ENCODE data around the gene TRIM54. TPM values are rescaled to one million over a fixed set of nuclear protein-coding genes. Genes with fewer than 3 reads are reported as not detected.

Gene TRIM54
- total RNA-seq, 1 donor = not detected

DNA sequence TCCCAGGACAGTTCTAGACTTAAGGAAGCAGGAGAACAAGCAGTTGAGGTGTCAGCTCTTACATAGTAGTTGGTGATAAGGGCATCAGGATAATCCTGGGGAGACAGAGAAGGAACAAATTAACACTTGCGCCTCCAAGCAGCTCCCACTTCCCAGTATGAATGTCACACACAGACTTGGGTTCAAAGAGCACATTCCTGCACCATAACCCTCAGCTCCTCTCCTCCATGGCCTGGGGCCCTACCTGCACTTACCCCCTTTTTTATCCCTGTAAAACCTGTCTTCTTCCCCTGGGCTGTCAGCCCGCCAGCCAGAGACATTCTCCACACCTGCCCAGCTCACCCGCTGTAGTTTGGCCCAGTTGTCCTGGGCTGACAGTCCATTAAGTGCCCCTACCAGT is 29.9 kb downstream of the TRIM54 start:
- H2AFZ ChIP-seq (ENCODE audit: low read length) = no peak overlapping the region
- H3K4me3 ChIP-seq (ENCODE audit: insufficient read depth, low read length) = no peak overlapping the region
- H3K27ac ChIP-seq (ENCODE audit: low read depth, low read length) = no peak overlapping the region
- peaks cover 55% of the 10 kb centered on the region for H4K20me1 ChIP-seq (ENCODE audit: insufficient read depth, low read length)
- no peaks in the 10 kb centered on the region for H3K9me3 ChIP-seq (ENCODE audit: low read depth, low read length)
- no peak overlapping the region for H3K4me2 ChIP-seq (ENCODE audit: insufficient read depth, low read length)
- peaks cover 30% of the 10 kb centered on the region for H3K36me3 ChIP-seq (ENCODE audit: insufficient read depth, low read length)
- peak; percentile 53 for DNase-seq (ENCODE audit: insufficient read length, low spot score, missing footprints)
- no peaks in the 10 kb centered on the region for H3K79me2 ChIP-seq (ENCODE audit: insufficient read depth, low read length)
- H3K4me1 ChIP-seq (ENCODE audit: insufficient read depth, low read length) = no peaks in the 10 kb centered on the region
- TF ChIP-seq, protein P1, sequence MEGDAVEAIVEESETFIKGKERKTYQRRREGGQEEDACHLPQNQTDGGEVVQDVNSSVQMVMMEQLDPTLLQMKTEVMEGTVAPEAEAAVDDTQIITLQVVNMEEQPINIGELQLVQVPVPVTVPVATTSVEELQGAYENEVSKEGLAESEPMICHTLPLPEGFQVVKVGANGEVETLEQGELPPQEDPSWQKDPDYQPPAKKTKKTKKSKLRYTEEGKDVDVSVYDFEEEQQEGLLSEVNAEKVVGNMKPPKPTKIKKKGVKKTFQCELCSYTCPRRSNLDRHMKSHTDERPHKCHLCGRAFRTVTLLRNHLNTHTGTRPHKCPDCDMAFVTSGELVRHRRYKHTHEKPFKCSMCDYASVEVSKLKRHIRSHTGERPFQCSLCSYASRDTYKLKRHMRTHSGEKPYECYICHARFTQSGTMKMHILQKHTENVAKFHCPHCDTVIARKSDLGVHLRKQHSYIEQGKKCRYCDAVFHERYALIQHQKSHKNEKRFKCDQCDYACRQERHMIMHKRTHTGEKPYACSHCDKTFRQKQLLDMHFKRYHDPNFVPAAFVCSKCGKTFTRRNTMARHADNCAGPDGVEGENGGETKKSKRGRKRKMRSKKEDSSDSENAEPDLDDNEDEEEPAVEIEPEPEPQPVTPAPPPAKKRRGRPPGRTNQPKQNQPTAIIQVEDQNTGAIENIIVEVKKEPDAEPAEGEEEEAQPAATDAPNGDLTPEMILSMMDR (IDR thresholded peaks at IDR 0.05; ENCODE audit: extremely low read depth, low read depth, low read length) = no peak
- H3K27me3 ChIP-seq (ENCODE audit: insufficient read depth, low read length) = peaks cover 21% of the 10 kb centered on the region

DNA sequence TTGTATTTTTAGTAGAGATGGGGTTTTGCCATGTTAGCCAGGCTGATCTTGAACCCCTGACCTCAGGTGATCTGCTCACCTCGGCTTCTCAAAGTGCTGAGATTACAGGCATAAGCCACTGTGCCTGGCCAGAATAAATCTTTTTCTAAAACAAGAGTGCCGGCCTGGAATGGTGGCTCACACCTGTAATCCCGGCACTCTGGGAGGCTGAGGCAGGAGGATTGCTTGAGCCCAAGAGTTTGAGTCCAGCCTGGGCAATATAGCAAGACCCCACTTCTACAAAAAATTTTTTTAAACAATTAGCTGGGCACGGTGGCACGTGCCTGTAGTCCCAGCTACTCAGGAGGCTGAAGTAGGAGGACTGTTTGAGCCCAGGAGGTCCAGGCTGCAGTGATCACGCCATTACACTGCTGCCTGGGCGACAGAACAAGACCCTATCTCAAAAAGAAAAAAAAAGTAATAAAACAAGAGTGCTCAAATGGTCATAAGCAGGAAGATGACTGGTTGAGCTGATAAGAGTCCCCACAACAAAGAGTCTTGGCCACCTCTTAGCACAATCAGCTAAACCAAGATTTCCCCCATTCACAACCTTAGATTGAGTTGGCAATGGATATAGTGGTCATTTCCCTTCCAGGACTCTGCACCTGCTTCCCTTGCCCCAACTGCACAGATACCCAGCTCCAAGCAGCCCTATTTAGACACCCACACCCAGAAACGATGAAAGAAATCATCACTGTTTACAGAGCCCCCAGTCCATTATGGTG is 31.8 kb downstream of the TRIM54 start:
- H3K27ac ChIP-seq (ENCODE audit: low read depth, low read length) = no peak overlapping the region
- DNase-seq (ENCODE audit: insufficient read length, low spot score, missing footprints) = peak; percentile 30
- TF ChIP-seq, protein P1 (IDR thresholded peaks at IDR 0.05; ENCODE audit: extremely low read depth, low read depth, low read length) = no peak
- peaks cover 54% of the 10 kb centered on the region for H4K20me1 ChIP-seq (ENCODE audit: insufficient read depth, low read length)
- peaks cover 33% of the 10 kb centered on the region for H3K36me3 ChIP-seq (ENCODE audit: insufficient read depth, low read length)
- no peaks in the 10 kb centered on the region for H3K4me1 ChIP-seq (ENCODE audit: insufficient read depth, low read length)
- peaks cover 2% of the 10 kb centered on the region for H3K27me3 ChIP-seq (ENCODE audit: insufficient read depth, low read length)
- no peak overlapping the region for H2AFZ ChIP-seq (ENCODE audit: low read length)
- no peak overlapping the region for H3K4me3 ChIP-seq (ENCODE audit: insufficient read depth, low read length)
- no peaks in the 10 kb centered on the region for H3K9me3 ChIP-seq (ENCODE audit: low read depth, low read length)
- H3K4me2 ChIP-seq (ENCODE audit: insufficient read depth, low read length) = no peak overlapping the region
- peaks cover 4% of the 10 kb centered on the region for H3K79me2 ChIP-seq (ENCODE audit: insufficient read depth, low read length)

DNA sequence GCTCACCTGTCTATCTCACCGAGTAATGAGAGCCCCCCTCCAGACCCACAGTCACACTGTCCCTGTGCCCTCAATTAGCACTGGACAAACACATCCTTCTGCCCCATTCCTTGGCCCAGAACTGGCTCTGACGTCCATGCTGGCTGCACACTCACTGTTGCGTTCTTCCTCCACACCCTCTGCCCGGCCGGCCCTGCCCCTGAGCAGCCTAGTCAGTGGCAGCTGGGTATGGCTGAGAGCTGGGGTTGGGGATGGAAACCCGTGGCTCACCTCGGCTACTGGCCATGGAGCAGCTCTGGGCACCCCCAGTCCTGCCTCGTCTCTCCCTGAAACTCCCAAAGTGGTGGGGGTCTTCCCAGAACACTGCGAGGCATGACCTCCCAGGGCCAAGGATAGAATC is 32.5 kb downstream of the TRIM54 start:
- Histone ChIP-seq H3K79me2 (ENCODE audit: insufficient read depth, low read length) (peaks cover 9% of the 10 kb centered on the region), H3K36me3 (ENCODE audit: insufficient read depth, low read length) (peaks cover 26% of the 10 kb centered on the region), H3K4me3 (ENCODE audit: insufficient read depth, low read length) (no peak overlapping the region), H3K27me3 (ENCODE audit: insufficient read depth, low read length) (no peaks in the 10 kb centered on the region), H3K4me2 (ENCODE audit: insufficient read depth, low read length) (no peak overlapping the region), H4K20me1 (ENCODE audit: insufficient read depth, low read length) (peaks cover 52% of the 10 kb centered on the region), H3K9me3 (ENCODE audit: low read depth, low read length) (no peaks in the 10 kb centered on the region), H3K27ac (ENCODE audit: low read depth, low read length) (no peak overlapping the region), H3K4me1 (ENCODE audit: insufficient read depth, low read length) (no peaks in the 10 kb centered on the region), H2AFZ (ENCODE audit: low read length) (no peak overlapping the region)
- TF ChIP-seq, protein P1 (IDR thresholded peaks at IDR 0.05; ENCODE audit: extremely low read depth, low read depth, low read length) = no peak
- DNase-seq (ENCODE audit: insufficient read length, low spot score, missing footprints) = peak; percentile 49

DNA sequence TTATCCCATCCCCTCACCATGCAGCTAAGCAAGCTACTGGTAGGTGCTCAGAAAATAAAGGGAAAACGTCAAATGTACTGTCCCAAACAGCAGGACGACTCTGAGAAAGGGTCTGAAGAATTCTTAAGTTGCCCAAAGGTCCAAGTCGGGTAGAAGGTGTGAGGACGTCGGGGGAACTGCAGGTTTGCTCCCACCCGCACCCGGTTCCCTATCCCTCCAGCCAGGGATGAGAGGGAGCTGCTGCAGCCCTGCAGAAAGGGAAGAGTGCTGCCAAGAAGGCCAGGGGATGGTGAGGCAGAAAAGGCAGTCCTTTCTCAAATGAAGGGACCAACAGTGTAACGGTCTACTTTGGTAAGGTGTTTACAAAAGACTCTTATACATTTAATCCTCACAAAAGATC is 32.9 kb downstream of the TRIM54 start:
- DNase-seq (ENCODE audit: insufficient read length, low spot score, missing footprints) = peak; percentile 70
- Histone ChIP-seq H3K27ac (ENCODE audit: low read depth, low read length) (no peak overlapping the region), H3K36me3 (ENCODE audit: insufficient read depth, low read length) (peaks cover 24% of the 10 kb centered on the region), H3K4me1 (ENCODE audit: insufficient read depth, low read length) (no peaks in the 10 kb centered on the region), H3K4me2 (ENCODE audit: insufficient read depth, low read length) (no peak overlapping the region), H3K79me2 (ENCODE audit: insufficient read depth, low read length) (peaks cover 11% of the 10 kb centered on the region), H3K27me3 (ENCODE audit: insufficient read depth, low read length) (no peaks in the 10 kb centered on the region), H3K4me3 (ENCODE audit: insufficient read depth, low read length) (no peak overlapping the region), H4K20me1 (ENCODE audit: insufficient read depth, low read length) (peaks cover 49% of the 10 kb centered on the region), H2AFZ (ENCODE audit: low read length) (no peak overlapping the region), H3K9me3 (ENCODE audit: low read depth, low read length) (no peaks in the 10 kb centered on the region)
- TF ChIP-seq, protein P1 (IDR thresholded peaks at IDR 0.05; ENCODE audit: extremely low read depth, low read depth, low read length) = no peak
